PC-9 (cell line): Measurements from ENCODE around the gene TLR6. TPM values are rescaled to one million over a fixed set of nuclear protein-coding genes. Genes with fewer than 3 reads are reported as not detected.
A peak's percentile ranks its signal among the peaks of the same experiment; 100 is the strongest.

ENCODE experiments used
- BruUV-seq: library from RNA; stranded (reverse); fragments of 400-500 nt; replicated peaks from 2 replicates; lab custom pipeline; 2021; lab: Mats Ljungman, UMichigan
- CTCF ChIA-PET: fragments of 300-600 bp; sonication (Branson Sonifier 250); formaldehyde crosslinking; loops from one replicate; lab custom pipeline; 2022; ENCODE audit warnings: antibody characterized with exemption; lab: Charles Lee
- POLR2A ChIA-PET: fragments of 300-600 bp; sonication (Branson Sonifier 250); formaldehyde crosslinking; loops from one replicate; lab custom pipeline; 2022; ENCODE audit warnings: antibody characterized with exemption; ENCODE audit not compliant: unreplicated experiment; lab: Charles Lee
- DNase-seq, 2 experiments: peaks; one replicate each; pipeline versions ENCODE4 v3.0.0 to v3.0.0-alpha.2; 2015 to 2022; ENCODE audit warnings: mixed read lengths in 1 of 2
- H2AFZ ChIP-seq: fragments of 200-600 bp; sonication (generic); 2 replicates; pipeline ENCODE4 v1.8.1; 2017; ENCODE audit warnings: antibody characterized with exemption
- H3F3A ChIP-seq: fragments of 200-600 bp; sonication (generic); 2 replicates; pipeline ENCODE4 v1.8.1; 2017; ENCODE audit warnings: antibody characterized with exemption, mild to moderate bottlenecking, low read depth; ENCODE audit not compliant: insufficient read depth
- H3K27ac ChIP-seq: fragments of 200-600 bp; sonication (generic); 2 replicates; pipeline ENCODE4 v1.6.1; 2016; ENCODE audit warnings: mixed run types
- H3K27me3 ChIP-seq: fragments of 200-600 bp; sonication (generic); 2 replicates; pipeline ENCODE4 v1.6.1; 2016; ENCODE audit warnings: low read depth, mixed run types; ENCODE audit not compliant: insufficient read depth
- H3K36me3 ChIP-seq: fragments of 200-600 bp; sonication (generic); 2 replicates; pipeline ENCODE4 v1.6.1; 2016; ENCODE audit warnings: low read depth, mixed run types
- H3K4me1 ChIP-seq: fragments of 200-600 bp; sonication (generic); replicated peaks from 2 replicates; pipeline ENCODE4 v1.6.1; 2016; ENCODE audit warnings: mixed run types; ENCODE audit not compliant: insufficient read depth
- H3K4me2 ChIP-seq: fragments of 200-600 bp; sonication (generic); 2 replicates; pipeline ENCODE4 v1.6.1; 2017; ENCODE audit warnings: mixed run types
- H3K4me3 ChIP-seq: fragments of 200-600 bp; sonication (generic); 2 replicates; pipeline ENCODE4 v1.6.1; 2016; ENCODE audit warnings: mixed run types
- H3K79me2 ChIP-seq: fragments of 200-600 bp; sonication (generic); 2 replicates; pipeline ENCODE4 v1.6.1; 2017; ENCODE audit warnings: low read depth, mixed run types
- H3K9me2 ChIP-seq: fragments of 200-600 bp; sonication (generic); 2 replicates; pipeline ENCODE4 v1.8.1; 2017; ENCODE audit warnings: mild to moderate bottlenecking; ENCODE audit not compliant: insufficient read depth
- H3K9me3 ChIP-seq: fragments of 200-600 bp; sonication (generic); 2 replicates; pipeline ENCODE4 v1.8.1; 2016; ENCODE audit warnings: low read depth; ENCODE audit not compliant: insufficient read depth
- H4K20me1 ChIP-seq: fragments of 200-600 bp; sonication (generic); 2 replicates; pipeline ENCODE4 v1.8.1; 2017; ENCODE audit not compliant: insufficient read depth
- CTCF ChIP-seq: fragments of 200-600 bp; sonication (generic); conservative IDR thresholded peaks from 2 replicates; pipeline ENCODE4 v1.6.1; 2017; ENCODE audit warnings: mixed run types, antibody characterized with exemption, mild to moderate bottlenecking, moderate library complexity
- EZH2 ChIP-seq: fragments of 200-600 bp; sonication (generic); IDR thresholded peaks from 2 replicates; pipeline ENCODE4 v1.8.0; 2017; ENCODE audit warnings: antibody characterized with exemption, low read depth
- intact Hi-C: fragments of 100-400 bp; cut with micrococcal nuclease; formaldehyde crosslinking; loops from one replicate; pipeline ENCODE4 v1.10.0; 2022; ENCODE audit not compliant: unreplicated experiment
- microRNA-seq: library from miRNA; unstranded; fragments of <30 nt; microRNA quantifications from one replicate; pipeline ENCODE4 v1.2.0, GENCODE V29; 2021; ENCODE audit warnings: borderline number of aligned reads, borderline replicate concordance
- total RNA-seq: library from RNA; stranded (reverse); gene quantifications from 2 replicates; pipeline ENCODE4 v1.2.3, GENCODE V29; 2021

The TLR6 gene
- total RNA-seq, 1 experiment from 2014 or later = 9.3 TPM

- Histone ChIP-seq H3K9me3 (no peaks in the 10 kb centered on the region), H3K4me2 (no peak overlapping the region), H3K36me3 (no peaks in the 10 kb centered on the region), H2AFZ (no peak overlapping the region), H3K79me2 (no peaks in the 10 kb centered on the region), H3K4me1 (no peaks in the 10 kb centered on the region), H3F3A (no peaks in the 10 kb centered on the region), H4K20me1 (no peaks in the 10 kb centered on the region), H3K27me3 (no peaks in the 10 kb centered on the region), H3K9me2 (no peaks in the 10 kb centered on the region), H3K27ac (no peak overlapping the region), H3K4me3 (no peak overlapping the region)
- POLR2A ChIA-PET = no interaction called here
- no TSS peak for BruUV-seq
- TF ChIP-seq EZH2 (no peak), CTCF (no peak)
- intact Hi-C loops = no loop called here
- DNase-seq = no peak
- CTCF ChIA-PET = no interaction called here
Measured at GRCh38 chr4:38774181-38774955, 82.2 kb downstream of the TLR6 start.

Small RNA genes within 50 kb of the gene (microRNA-seq; reads per million reads assigned to microRNA genes)
- 397 reads per million, percentile 66 among the genes with 10 or more reads in this experiment for gene MIR574

Other genes starting within 250 kb of the TLR6 start
- gene KLF3, start 192.6 kb downstream of the TLR6 start, total RNA-seq = 33.1 and 37.5 TPM in 2 replicates
- gene TLR10, start 73.8 kb downstream of the TLR6 start, total RNA-seq = not detected in 2 replicates
- 3.0 and 3.9 TPM in 2 replicates for gene TLR1, start 52.0 kb downstream of the TLR6 start, total RNA-seq
- 73.7 and 80.4 TPM in 2 replicates for gene FAM114A1, start 11.0 kb upstream of the TLR6 start, total RNA-seq
- 20.1 and 29.3 TPM in 2 replicates for gene TMEM156, start 175.6 kb upstream of the TLR6 start, total RNA-seq
- gene KLHL5, start 205.4 kb upstream of the TLR6 start, total RNA-seq = 115 and 117 TPM in 2 replicates